ENCODE results near the gene CEP63. TPM values are rescaled to one million over a fixed set of nuclear protein-coding genes. Genes with fewer than 3 reads are reported as not detected.

CEP63 gene
- total and polyA plus RNA-seq, 12 donors: 20.1 to 38.8 (median 30.8) TPM

DNA sequence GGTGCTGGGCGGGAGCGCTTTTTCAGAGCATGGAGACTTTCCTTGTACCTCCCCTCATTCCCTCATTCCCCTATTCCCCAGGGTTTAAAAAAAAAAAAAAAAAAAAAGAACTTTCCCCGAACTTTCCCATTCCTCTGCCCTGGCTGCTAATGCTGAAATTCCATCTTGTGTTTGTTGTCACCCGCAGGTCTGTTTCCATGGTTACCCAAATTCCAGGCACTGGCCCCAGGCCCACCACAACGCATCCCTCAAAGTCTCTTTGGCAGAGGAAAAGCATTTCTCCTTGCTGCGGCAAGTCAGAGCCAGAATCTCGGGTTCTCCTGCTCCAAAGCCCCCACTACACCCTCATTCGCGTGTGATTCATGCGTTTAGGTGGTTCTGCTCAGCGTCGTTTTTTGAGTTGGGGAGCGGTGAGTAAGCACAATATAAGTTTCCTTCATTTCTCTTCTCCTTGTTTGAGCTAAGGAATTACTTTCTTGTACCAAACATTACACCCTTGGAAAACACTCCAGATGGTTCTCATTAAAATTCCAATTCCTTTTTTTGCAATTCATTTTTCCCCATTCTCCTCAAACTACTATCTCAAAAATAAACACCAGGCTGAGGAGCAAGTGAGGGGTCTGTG is 21.7 kb upstream of the CEP63 start:
- peak; percentile 70 to 73 for DNase-seq
- H3K4me3 ChIP-seq: no peak overlapping the region

DNA sequence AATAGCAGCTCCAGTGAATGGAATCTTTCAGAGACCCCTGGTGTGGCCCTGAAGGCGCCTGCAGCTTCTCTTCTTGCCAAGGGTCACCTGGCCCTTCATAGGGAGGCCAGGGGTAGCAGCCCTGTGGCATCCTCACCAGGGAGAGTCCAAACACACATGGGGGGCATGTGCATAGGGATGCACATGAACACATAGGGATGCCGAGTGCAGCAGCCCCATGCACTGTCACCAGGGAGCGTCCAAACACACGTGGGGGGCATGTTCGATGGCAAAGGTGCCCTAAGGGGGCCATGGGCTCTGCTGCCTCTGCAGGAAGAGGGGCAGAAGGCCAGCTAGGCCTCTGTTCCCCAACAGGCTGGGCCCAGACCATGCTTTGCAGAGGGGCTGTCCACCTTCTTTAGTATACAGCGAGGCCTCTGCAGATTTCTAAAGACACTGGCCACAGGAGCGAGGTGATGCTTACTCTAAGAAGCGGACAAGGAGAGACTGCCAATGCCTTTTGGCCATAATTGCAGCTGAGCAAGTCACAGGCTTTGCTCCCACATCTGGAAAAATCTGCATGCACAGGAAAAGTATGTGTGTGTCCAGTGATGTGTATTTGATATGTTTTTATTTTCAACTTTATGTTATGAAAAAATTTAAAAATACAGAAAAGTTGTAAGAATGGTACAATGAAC is 21.0 kb upstream of the CEP63 start:
- Histone ChIP-seq H3K4me1 (peaks cover 8 to 51% (median 35%) of the 10 kb centered on the region in 9 donors), H3K27me3 (no peaks in the 10 kb centered on the region), H3K36me3 (no peaks in the 10 kb centered on the region), H3K27ac (peak overlapping the region; percentile 37 to 82 (median 64)), H3K9me3 (no peaks in the 10 kb centered on the region), H3K4me3 (no peak overlapping the region)
- TF ChIP-seq, protein P1, sequence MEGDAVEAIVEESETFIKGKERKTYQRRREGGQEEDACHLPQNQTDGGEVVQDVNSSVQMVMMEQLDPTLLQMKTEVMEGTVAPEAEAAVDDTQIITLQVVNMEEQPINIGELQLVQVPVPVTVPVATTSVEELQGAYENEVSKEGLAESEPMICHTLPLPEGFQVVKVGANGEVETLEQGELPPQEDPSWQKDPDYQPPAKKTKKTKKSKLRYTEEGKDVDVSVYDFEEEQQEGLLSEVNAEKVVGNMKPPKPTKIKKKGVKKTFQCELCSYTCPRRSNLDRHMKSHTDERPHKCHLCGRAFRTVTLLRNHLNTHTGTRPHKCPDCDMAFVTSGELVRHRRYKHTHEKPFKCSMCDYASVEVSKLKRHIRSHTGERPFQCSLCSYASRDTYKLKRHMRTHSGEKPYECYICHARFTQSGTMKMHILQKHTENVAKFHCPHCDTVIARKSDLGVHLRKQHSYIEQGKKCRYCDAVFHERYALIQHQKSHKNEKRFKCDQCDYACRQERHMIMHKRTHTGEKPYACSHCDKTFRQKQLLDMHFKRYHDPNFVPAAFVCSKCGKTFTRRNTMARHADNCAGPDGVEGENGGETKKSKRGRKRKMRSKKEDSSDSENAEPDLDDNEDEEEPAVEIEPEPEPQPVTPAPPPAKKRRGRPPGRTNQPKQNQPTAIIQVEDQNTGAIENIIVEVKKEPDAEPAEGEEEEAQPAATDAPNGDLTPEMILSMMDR (IDR thresholded peaks at IDR 0.05): no peak
- DNase-seq (no peak), ATAC-seq (peak in 4 of 8 donors; percentile 4 to 23 (median 20))
- WGBS, 2 donors: 66 to 70% methylated on average over 8 of the region's 8 CpGs
- intact Hi-C loops (cut with DNase I): no loop called here

More for the DNA sequence above, 21.7 kb upstream of the CEP63 start:
- ATAC-seq: peak; percentile 59 to 84 (median 80)
- peak overlapping the region; percentile 37 to 83 (median 70) for H3K27ac ChIP-seq
- no peaks in the 10 kb centered on the region for H3K27me3 ChIP-seq
- H3K9me3 ChIP-seq: no peaks in the 10 kb centered on the region
- no peaks in the 10 kb centered on the region for H3K36me3 ChIP-seq
- H3K4me1 ChIP-seq: peaks cover 8 to 51% (median 35%) of the 10 kb centered on the region in 9 donors
- 52 to 60% methylated on average over 13 of the region's 13 CpGs for WGBS, 2 donors
- intact Hi-C loops (cut with DNase I): no loop called here
- TF ChIP-seq, protein P1 (IDR thresholded peaks at IDR 0.05): no peak

DNA sequence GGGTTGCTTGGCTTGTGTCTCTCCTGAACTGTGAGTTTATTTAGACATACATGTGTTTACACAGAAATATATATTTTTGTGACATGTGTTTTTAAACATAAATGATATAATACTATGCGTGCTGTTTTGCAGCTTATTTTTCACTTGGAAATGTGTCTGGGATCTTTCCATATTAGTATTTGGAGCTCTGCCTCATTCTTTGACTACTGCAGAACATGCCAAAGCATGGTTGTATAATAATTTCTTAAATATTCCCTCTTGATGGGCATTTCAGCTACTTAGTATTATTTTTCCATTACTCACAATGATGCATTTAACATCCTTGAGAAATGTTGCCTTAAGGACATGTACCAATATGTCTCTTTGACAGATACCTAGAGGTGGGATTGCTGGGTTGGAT is 19.5 kb upstream of the CEP63 start:
- peaks cover 8 to 41% (median 26%) of the 10 kb centered on the region in 9 donors for H3K4me1 ChIP-seq

DNA sequence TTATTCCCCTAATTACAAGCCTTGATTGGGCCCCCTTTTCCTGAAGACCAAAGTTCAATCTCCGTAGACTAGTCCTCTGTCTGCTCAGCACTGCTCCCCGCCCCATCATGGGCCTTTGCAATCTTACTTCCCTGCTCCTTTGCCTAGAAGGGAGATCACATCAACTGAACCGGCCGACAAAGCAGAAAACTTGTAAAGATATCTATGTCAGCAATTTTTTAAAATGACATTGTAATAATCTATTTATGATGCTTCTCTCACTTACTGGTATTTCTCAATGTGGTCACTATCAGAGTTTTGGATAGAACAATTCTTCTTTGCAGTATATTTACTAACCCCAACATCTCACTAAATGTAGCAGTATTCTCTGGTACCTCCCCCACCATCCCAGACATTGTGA is 17.3 kb upstream of the CEP63 start:
- no peaks in the 10 kb centered on the region for H3K36me3 ChIP-seq
- intact Hi-C loops (cut with DNase I): no loop called here
- ATAC-seq: no peak

More for the DNA sequence above, 19.5 kb upstream of the CEP63 start:
- DNase-seq (no peak), ATAC-seq (no peak)
- Histone ChIP-seq H3K27me3 (no peaks in the 10 kb centered on the region), H3K36me3 (no peaks in the 10 kb centered on the region), H3K4me3 (no peak overlapping the region), H3K27ac (no peak overlapping the region), H3K9me3 (no peaks in the 10 kb centered on the region)
- 83 to 92% methylated on average over 1 of the region's 1 CpG for WGBS, 2 donors
- intact Hi-C loops (cut with DNase I): loop anchor here in 1 of 10 donors (2.0 kb wide), 1 partner anchor 88 kb away; no protein-coding TSS in a partner anchor
- TF ChIP-seq, protein P1 (IDR thresholded peaks at IDR 0.05): no peak

More for the DNA sequence above, 17.3 kb upstream of the CEP63 start:
- no peak for DNase-seq
- Histone ChIP-seq H3K9me3 (no peaks in the 10 kb centered on the region), H3K4me1 (peaks cover 3 to 29% (median 19%) of the 10 kb centered on the region in 9 donors), H3K27ac (no peak overlapping the region), H3K27me3 (no peaks in the 10 kb centered on the region), H3K4me3 (no peak overlapping the region)
- 88% methylated on average over 4 of the region's 4 CpGs for WGBS, 2 donors
- TF ChIP-seq, protein P1 (IDR thresholded peaks at IDR 0.05): no peak

Measured in heart right ventricle (tissue), 16 donors.